NB4 (cell line): ENCODE measurements around the gene CIART.
"Not testable (repeated sequence)": the region's sequence is repeated elsewhere in the genome, so short reads cannot be mapped to it uniquely, and the experiment has no call there.

Experiments used
- DNase-seq: peaks from one replicate; pipeline ENCODE4 v3.0.0; 2010; ENCODE audit warnings: low read depth
- H3K4me3 ChIP-seq: one replicate; pipeline ENCODE4 v1.5.1; 2011; ENCODE audit warnings: mild to moderate bottlenecking, low read depth, low read length, moderate library complexity
- CTCF ChIP-seq: IDR thresholded peaks from one replicate; pipeline ENCODE4 v1.5.1; 2012; ENCODE audit warnings: low read depth, low read length
- MAX ChIP-seq: IDR thresholded peaks from 2 replicates; pipeline ENCODE4 v1.6.1; 2011; ENCODE audit warnings: low read depth, low read length
- MYC ChIP-seq: IDR thresholded peaks from 2 replicates; pipeline ENCODE4 v1.6.1; 2011; ENCODE audit warnings: low read depth, low read length
- POLR2A ChIP-seq: IDR thresholded peaks from 2 replicates; pipeline ENCODE4 v1.6.1; 2011; ENCODE audit warnings: mild to moderate bottlenecking; ENCODE audit not compliant: insufficient read length; ENCODE audit errors: extremely low read depth

CIART gene

GRCh38 chr1:150281758-150282557 is at the start of gene CIART:
TSS of gene CIART (plus strand) at chr1:150282554. CDS start at chr1:150283268, 714 bp downstream.
- TF ChIP-seq CTCF: no peak
- no peak for TF ChIP-seq MAX
- no peak for TF ChIP-seq MYC
- TF ChIP-seq POLR2A: no peak
- DNase-seq: peak; percentile 58
- H3K4me3 ChIP-seq: peak within 1 kb of the TSS; percentile 54

GRCh38 chr1:150232921-150233320 is 49.4 kb upstream of the CIART start:
- H3K4me3 ChIP-seq: peak overlapping the region; percentile 99
- DNase-seq: not testable (repeated sequence)

GRCh38 chr1:150233359-150234308 is 48.7 kb upstream of the CIART start:
- TF ChIP-seq MAX: no peak
- TF ChIP-seq MYC: no peak
- TF ChIP-seq CTCF: no peak
- no peak for TF ChIP-seq POLR2A
- DNase-seq: peak; percentile 77
- peak overlapping the region; percentile 99 for H3K4me3 ChIP-seq

- H3K4me3 ChIP-seq: peak overlapping the region; percentile 99
- TF ChIP-seq MYC (no peak), POLR2A (no peak), MAX (no peak), CTCF (no peak)
- DNase-seq: no peak
These were observed 48.1 kb upstream of the CIART start for GRCh38 chr1:150234309-150234565.

GRCh38 chr1:150234566-150235293 is 47.6 kb upstream of the CIART start:
- TF ChIP-seq MAX: peak; percentile 67
- peak; percentile 78 for TF ChIP-seq POLR2A
- no peak for TF ChIP-seq CTCF
- TF ChIP-seq MYC: peak; percentile 50
- peak overlapping the region; percentile 99 for H3K4me3 ChIP-seq
- DNase-seq: peak; percentile 95
